GM21390 (cell line): ENCODE measurements around the gene TMEM174.

Experiments
- ATAC-seq: cut with Tn5 transposase; IDR thresholded peaks from one replicate; pipeline ENCODE4 v1.9.1; 2021; ENCODE audit not compliant: unreplicated experiment

TMEM174 gene

DNA sequence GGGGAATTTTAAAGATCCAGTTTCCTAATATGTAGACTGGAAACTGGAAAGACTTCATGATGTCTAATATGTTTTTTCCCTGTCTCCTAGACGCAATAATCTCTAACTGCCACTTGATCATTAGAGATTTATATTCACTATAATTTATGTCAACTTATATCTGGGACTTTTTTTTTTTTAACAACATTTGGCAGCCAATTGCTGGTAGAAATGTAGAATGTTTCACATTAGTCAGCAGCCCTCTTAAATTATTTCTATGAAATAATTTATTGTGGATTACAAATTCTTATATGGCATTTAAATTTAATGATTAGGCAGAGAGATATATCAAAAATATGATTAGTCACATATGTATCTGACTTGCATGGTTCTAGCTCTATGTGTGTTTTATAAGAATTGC lies 48.2 kb downstream of the TMEM174 start:
- no peak for ATAC-seq

DNA sequence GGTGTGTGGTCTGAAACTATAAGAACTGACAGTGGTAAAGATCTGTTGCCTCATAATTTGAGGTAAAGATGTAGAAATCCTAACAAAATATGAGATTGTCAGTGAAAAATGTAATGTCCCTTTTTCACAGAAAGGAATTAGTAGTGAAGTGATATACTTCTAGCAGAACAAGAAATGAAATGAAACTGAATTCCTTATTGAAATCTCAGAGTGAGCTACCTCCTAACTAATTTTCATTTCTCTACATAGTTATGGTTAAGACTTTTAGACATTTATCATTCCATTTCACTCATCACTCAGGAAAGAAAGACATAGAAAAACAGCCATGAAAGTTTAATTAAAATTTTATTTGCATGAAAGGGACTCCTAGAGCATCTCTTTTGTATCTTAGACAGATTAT lies 48.7 kb downstream of the TMEM174 start:
- no peak for ATAC-seq

DNA sequence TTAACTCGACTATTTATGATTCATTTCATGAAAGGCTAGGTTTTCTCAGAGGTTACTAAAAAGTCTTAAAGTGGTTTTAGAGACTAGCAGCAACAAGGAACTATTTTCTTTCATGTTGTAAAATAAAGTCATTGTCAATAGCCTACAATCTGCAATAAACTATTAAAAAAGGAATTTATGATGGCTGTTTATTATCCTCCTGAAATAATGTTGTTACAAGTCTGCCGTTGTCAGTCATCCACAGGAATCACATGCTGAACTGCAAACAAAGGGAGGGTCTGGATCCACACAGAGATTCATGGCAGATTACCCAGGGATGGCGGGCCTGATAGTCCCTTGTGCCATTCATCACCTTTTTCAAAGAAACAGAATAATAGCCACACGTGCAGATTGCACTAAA lies 49.2 kb downstream of the TMEM174 start:
- no peak for ATAC-seq
